CD4-positive, CD25-positive, alpha-beta regulatory T cell (primary cell): ENCODE measurements around the gene CACNG1. TPM values are rescaled to one million over a fixed set of nuclear protein-coding genes. Genes with fewer than 3 reads are reported as not detected.

Experiments used
- ATAC-seq, 2 donors: fragments of 150-1000 bp; cut with Tn5 transposase; one replicate each; pipeline ENCODE4 v1.10.0; 2021; ENCODE audit warnings: low read depth in 2 of 2, moderate number of reproducible peaks in 2 of 2, moderate library complexity in 1 of 2
- DNase-seq, 3 donors: peaks; one replicate each; pipeline versions ENCODE4 v3.0.0 to v3.0.0-alpha.2; 2012 to 2022; ENCODE audit warnings: mixed read lengths in 1 of 3
- H3K27ac ChIP-seq: one replicate; pipeline ENCODE4 v1.7.0; 2013; ENCODE audit warnings: mild to moderate bottlenecking, low read length; ENCODE audit not compliant: insufficient read depth, poor library complexity, severe bottlenecking
- H3K27me3 ChIP-seq: one replicate; pipeline ENCODE4 v1.7.0; 2013; ENCODE audit warnings: low read length; ENCODE audit not compliant: control insufficient read depth, insufficient read depth
- H3K36me3 ChIP-seq: one replicate; pipeline ENCODE4 v1.7.0; 2013; ENCODE audit warnings: mild to moderate bottlenecking, low read length, moderate library complexity; ENCODE audit not compliant: control insufficient read depth, insufficient read depth
- H3K4me1 ChIP-seq: 2 replicates; pipeline ENCODE4 v1.7.0; 2013; ENCODE audit warnings: mild to moderate bottlenecking, low read length; ENCODE audit not compliant: insufficient read depth, control insufficient read depth, poor library complexity, severe bottlenecking
- H3K4me3 ChIP-seq: one replicate; pipeline ENCODE4 v1.7.0; 2013; ENCODE audit warnings: low read depth, mild to moderate bottlenecking, low read length, moderate library complexity
- H3K9me3 ChIP-seq, 2 experiments: 1 replicate in 1 of 2; 2 replicates in 1 of 2; pipeline ENCODE4 v1.7.0; 2013; ENCODE audit warnings: low read length in 2 of 2, mild to moderate bottlenecking in 1 of 2, moderate library complexity in 1 of 2; ENCODE audit not compliant: control insufficient read depth in 2 of 2
- H3K27ac Mint-ChIP-seq, 3 donors: one replicate each; pipeline ENCODE4 v1.8.0; 2020 to 2022; ENCODE audit warnings: mild to moderate bottlenecking in 3 of 3, mixed read lengths in 3 of 3, moderate library complexity in 2 of 3
- H3K27me3 Mint-ChIP-seq: one replicate; pipeline ENCODE4 v1.8.0; 2022; ENCODE audit warnings: mild to moderate bottlenecking, mixed read lengths
- H3K36me3 Mint-ChIP-seq: one replicate; pipeline ENCODE4 v1.8.0; 2020; ENCODE audit warnings: mixed read lengths
- H3K4me1 Mint-ChIP-seq, 4 donors: one replicate each; pipeline ENCODE4 v1.8.0; 2020 to 2022; ENCODE audit warnings: mixed read lengths in 4 of 4, mild to moderate bottlenecking in 1 of 4
- H3K4me3 Mint-ChIP-seq, 4 donors: one replicate each; pipeline ENCODE4 v1.8.0; 2020 to 2022; ENCODE audit warnings: mild to moderate bottlenecking in 4 of 4, mixed read lengths in 4 of 4, moderate library complexity in 3 of 4
- H3K9me3 Mint-ChIP-seq, 7 donors: one replicate each; pipeline ENCODE4 v1.8.0; 2020 to 2022; ENCODE audit warnings: mixed read lengths in 7 of 7, mild to moderate bottlenecking in 3 of 7, moderate library complexity in 2 of 7
- polyA plus RNA-seq, 4 donors: library from polyadenylated mRNA; unstranded; fragments of 300-500 nt; fragmentation: Illumina TruSeq; gene quantifications; one replicate each; pipeline ENCODE4 v1.2.3, GENCODE V29; 2021
- total RNA-seq: library from RNA; stranded (reverse); gene quantifications from one replicate; pipeline ENCODE4 v1.2.3, GENCODE V29; 2022

The CACNG1 gene
- total and polyA plus RNA-seq, 5 donors from 2014 or later: not detected

GRCh38 chr17:67063141-67063540, 18.8 kb downstream of the CACNG1 start:
- Mint-ChIP-seq H3K4me1 (peaks cover 0 to 6% (median under 1%) of the 10 kb centered on the region in 4 donors), H3K27me3 (no peaks in the 10 kb centered on the region), H3K9me3 (no peaks in the 10 kb centered on the region), H3K36me3 (peaks cover 19% of the 10 kb centered on the region), H3K4me3 (peak overlapping the region in 1 of 4 donors; percentile 61), H3K27ac (peak overlapping the region in 1 of 3 donors; percentile 11)
- no peaks in the 10 kb centered on the region for H3K4me1 ChIP-seq
- DNase-seq: no peak
- H3K27ac ChIP-seq: no peak overlapping the region
- no peaks in the 10 kb centered on the region for H3K27me3 ChIP-seq
- no peaks in the 10 kb centered on the region for H3K36me3 ChIP-seq
- H3K9me3 ChIP-seq: no peaks in the 10 kb centered on the region
- H3K4me3 ChIP-seq: no peak overlapping the region
- no peak for ATAC-seq

- Histone ChIP-seq H3K4me1 (no peaks in the 10 kb centered on the region), H3K9me3 (no peaks in the 10 kb centered on the region), H3K36me3 (no peaks in the 10 kb centered on the region), H3K27ac (no peak overlapping the region), H3K27me3 (no peaks in the 10 kb centered on the region), H3K4me3 (no peak overlapping the region)
- DNase-seq (no peak), ATAC-seq (no peak)
- Mint-ChIP-seq H3K9me3 (no peaks in the 10 kb centered on the region), H3K4me1 (peaks cover 0 to 5% (median 2%) of the 10 kb centered on the region in 4 donors), H3K27me3 (no peaks in the 10 kb centered on the region), H3K27ac (peak overlapping the region in 1 of 3 donors; percentile 46), H3K36me3 (peaks cover 17% of the 10 kb centered on the region), H3K4me3 (no peak overlapping the region)
These were observed 22.4 kb downstream of the CACNG1 start for GRCh38 chr17:67066717-67067116.

- H3K9me3 Mint-ChIP-seq: no peaks in the 10 kb centered on the region
- no peak overlapping the region for H3K4me3 Mint-ChIP-seq
- no peaks in the 10 kb centered on the region for H3K27me3 ChIP-seq
- H3K4me3 ChIP-seq: no peak overlapping the region
- H3K36me3 Mint-ChIP-seq: peaks cover 18% of the 10 kb centered on the region
- H3K27ac ChIP-seq: no peak overlapping the region
- no peaks in the 10 kb centered on the region for H3K27me3 Mint-ChIP-seq
- no peak overlapping the region for H3K27ac Mint-ChIP-seq
- peaks cover 4% of the 10 kb centered on the region for H3K36me3 ChIP-seq
- no peaks in the 10 kb centered on the region for H3K4me1 ChIP-seq
- H3K9me3 ChIP-seq: no peaks in the 10 kb centered on the region
- ATAC-seq (no peak), DNase-seq (no peak)
- H3K4me1 Mint-ChIP-seq: peaks cover 0 to 5% (median 2%) of the 10 kb centered on the region in 4 donors
These were observed 23.5 kb downstream of the CACNG1 start for GRCh38 chr17:67067571-67068482.

DNA sequence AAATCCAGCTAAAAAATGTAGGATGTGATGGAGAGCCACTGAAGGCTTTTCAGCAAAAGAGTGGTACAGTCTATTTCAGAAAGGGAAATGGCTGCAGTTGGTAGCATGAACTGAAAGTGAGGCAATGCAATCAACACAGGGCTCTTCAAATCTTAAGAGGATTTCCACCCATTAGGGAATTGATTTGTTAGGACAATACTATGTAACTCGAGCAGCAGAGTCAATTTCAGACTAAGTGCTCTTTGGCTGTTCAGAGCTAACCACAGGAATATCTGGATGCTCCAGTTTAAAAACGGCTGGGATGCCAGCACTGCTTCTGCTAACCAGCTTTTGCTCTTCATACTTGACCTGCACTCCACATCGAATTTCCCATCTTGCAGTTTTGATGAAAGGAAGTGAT, 24.6 kb downstream of the CACNG1 start:
- DNase-seq: no peak
- peak overlapping the region in 1 of 3 donors; percentile 16 for H3K27ac Mint-ChIP-seq
- no peaks in the 10 kb centered on the region for H3K9me3 Mint-ChIP-seq

DNA sequence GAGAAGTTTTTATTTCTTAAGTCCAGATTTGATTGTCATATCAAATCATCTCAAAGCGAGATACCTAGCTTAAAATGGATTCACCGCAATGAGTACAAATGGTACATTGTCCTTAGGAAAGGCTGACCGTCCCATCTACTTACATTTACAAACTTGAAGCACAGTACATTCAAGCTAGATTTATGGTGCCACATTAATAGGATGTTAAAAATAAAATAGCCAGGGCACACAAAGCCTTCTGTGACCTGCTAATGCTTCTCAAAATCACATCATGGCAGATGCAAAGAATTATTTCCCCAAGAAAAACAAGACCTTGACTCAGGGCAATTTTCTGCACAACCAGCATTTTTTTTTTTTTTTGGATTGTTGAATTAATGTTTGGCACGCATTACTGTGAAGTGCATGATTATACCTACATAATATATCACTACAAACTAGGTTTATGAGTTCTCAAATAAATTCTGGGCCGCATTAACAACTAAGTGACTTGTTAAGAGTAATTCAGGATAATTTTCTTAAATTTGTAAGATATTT, 25.3 kb downstream of the CACNG1 start:
- Histone ChIP-seq H3K36me3 (peaks cover 5% of the 10 kb centered on the region), H3K9me3 (no peaks in the 10 kb centered on the region), H3K4me3 (no peak overlapping the region), H3K27me3 (no peaks in the 10 kb centered on the region), H3K27ac (no peak overlapping the region), H3K4me1 (no peaks in the 10 kb centered on the region)
- Mint-ChIP-seq H3K36me3 (peaks cover 22% of the 10 kb centered on the region), H3K27ac (no peak overlapping the region), H3K9me3 (no peaks in the 10 kb centered on the region), H3K4me3 (no peak overlapping the region), H3K4me1 (peaks cover 0 to 5% (median 2%) of the 10 kb centered on the region in 4 donors), H3K27me3 (no peaks in the 10 kb centered on the region)
- DNase-seq: no peak
- no peak for ATAC-seq

More for the DNA sequence above, 24.6 kb downstream of the CACNG1 start:
- Mint-ChIP-seq H3K36me3 (peaks cover 22% of the 10 kb centered on the region), H3K4me1 (peaks cover 0 to 5% (median 2%) of the 10 kb centered on the region in 4 donors), H3K4me3 (no peak overlapping the region), H3K27me3 (no peaks in the 10 kb centered on the region)
- Histone ChIP-seq H3K9me3 (no peaks in the 10 kb centered on the region), H3K27me3 (no peaks in the 10 kb centered on the region), H3K4me1 (no peaks in the 10 kb centered on the region), H3K36me3 (peaks cover 5% of the 10 kb centered on the region), H3K4me3 (no peak overlapping the region), H3K27ac (no peak overlapping the region)
- no peak for ATAC-seq

- no peak overlapping the region for H3K4me3 ChIP-seq
- no peaks in the 10 kb centered on the region for H3K4me1 ChIP-seq
- H3K4me3 Mint-ChIP-seq: no peak overlapping the region
- no peak overlapping the region for H3K27ac ChIP-seq
- no peaks in the 10 kb centered on the region for H3K27me3 Mint-ChIP-seq
- no peaks in the 10 kb centered on the region for H3K9me3 ChIP-seq
- H3K27ac Mint-ChIP-seq: no peak overlapping the region
- peaks cover 20% of the 10 kb centered on the region for H3K36me3 Mint-ChIP-seq
- DNase-seq (no peak), ATAC-seq (no peak)
- H3K27me3 ChIP-seq: no peaks in the 10 kb centered on the region
- H3K4me1 Mint-ChIP-seq: peaks cover 0 to 5% (median 2%) of the 10 kb centered on the region in 4 donors
- no peaks in the 10 kb centered on the region for H3K9me3 Mint-ChIP-seq
- H3K36me3 ChIP-seq: peaks cover 12% of the 10 kb centered on the region
These were observed 27.2 kb downstream of the CACNG1 start for GRCh38 chr17:67071595-67071994.

DNA sequence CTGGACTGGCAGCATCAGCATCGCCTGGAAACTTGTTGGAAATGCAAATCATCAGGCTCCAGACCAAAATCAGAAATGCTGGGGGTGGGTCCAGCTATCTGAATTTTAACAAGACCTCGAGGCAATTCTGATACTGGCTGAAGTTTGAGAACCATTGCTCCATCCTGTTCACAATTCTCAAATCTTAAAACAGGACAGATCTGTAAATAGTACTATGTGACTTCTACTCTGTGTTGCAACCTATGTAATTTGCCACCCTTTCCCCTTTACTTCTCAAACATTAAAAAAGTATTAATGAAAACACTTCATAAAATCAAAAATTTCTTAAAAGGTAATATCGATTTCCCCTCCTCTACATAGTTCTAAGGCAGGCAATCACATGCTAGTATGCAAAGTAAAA, 28.5 kb downstream of the CACNG1 start:
- Mint-ChIP-seq H3K36me3 (peaks cover 18% of the 10 kb centered on the region), H3K27me3 (no peaks in the 10 kb centered on the region), H3K27ac (no peak overlapping the region), H3K9me3 (no peaks in the 10 kb centered on the region), H3K4me1 (peaks cover 0 to 5% (median 2%) of the 10 kb centered on the region in 4 donors), H3K4me3 (no peak overlapping the region)
- Histone ChIP-seq H3K27ac (no peak overlapping the region), H3K4me1 (no peaks in the 10 kb centered on the region), H3K27me3 (no peaks in the 10 kb centered on the region), H3K4me3 (no peak overlapping the region), H3K9me3 (no peaks in the 10 kb centered on the region), H3K36me3 (peaks cover 19% of the 10 kb centered on the region)
- DNase-seq (no peak), ATAC-seq (no peak)
